Measurements from ENCODE around the gene IL6R. TPM values are rescaled to one million over a fixed set of nuclear protein-coding genes. Genes with fewer than 3 reads are reported as not detected.

IL6R gene
- total and polyA plus RNA-seq, 2 donors from 2014 or later, result 6.2 to 33.0 TPM

GRCh38 chr1:154433161-154433764, 28.1 kb downstream of the IL6R start:
- no peaks in the 10 kb centered on the region for H3K27me3 ChIP-seq (ENCODE audit: control insufficient read depth, insufficient read depth, low read length)
- FAIRE-seq (no peak), DNase-seq (no peak)
- H3K4me1 ChIP-seq (ENCODE audit: control insufficient read depth in 2 of 3, insufficient read depth in 2 of 3, low read depth in 1 of 3, low read length in 3 of 3), result peaks cover 0 to 15% (median 5%) of the 10 kb centered on the region in 3 donors
- no peak for TF ChIP-seq CTCF (IDR thresholded peaks at IDR 0.05; ENCODE audit: borderline replicate concordance, extremely low read depth, insufficient read depth)
- H3K27ac ChIP-seq (ENCODE audit: low read depth in 2 of 2, low read length in 2 of 2), result no peak overlapping the region
- H3K9me3 ChIP-seq (ENCODE audit: control insufficient read depth in 2 of 3, insufficient read depth in 1 of 3, low read length in 3 of 3), result no peaks in the 10 kb centered on the region
- H3K9ac ChIP-seq (ENCODE audit: low read length in 3 of 3), result peak overlapping the region in 1 of 3 donors; percentile 26
- H3K4me3 ChIP-seq (ENCODE audit: low read length in 3 of 3), result no peak overlapping the region
- H3K36me3 ChIP-seq (ENCODE audit: control insufficient read depth in 2 of 3, insufficient read depth in 3 of 3, low read length in 3 of 3), result peaks cover 0 to 3% (median 0%) of the 10 kb centered on the region in 3 donors
- intact Hi-C loops (cut with DNase I), result no loop called here

GRCh38 chr1:154434346-154435085, 29.4 kb downstream of the IL6R start:
- Histone ChIP-seq H3K27me3 (ENCODE audit: control insufficient read depth, insufficient read depth, low read length) (no peaks in the 10 kb centered on the region), H3K9me3 (ENCODE audit: control insufficient read depth in 2 of 3, insufficient read depth in 1 of 3, low read length in 3 of 3) (no peaks in the 10 kb centered on the region), H3K9ac (ENCODE audit: low read length in 3 of 3) (peak overlapping the region in 1 of 3 donors; percentile 35), H3K4me3 (ENCODE audit: low read length in 3 of 3) (no peak overlapping the region), H3K4me1 (ENCODE audit: control insufficient read depth in 2 of 3, insufficient read depth in 2 of 3, low read depth in 1 of 3, low read length in 3 of 3) (peaks cover 0 to 6% (median 3%) of the 10 kb centered on the region in 3 donors), H3K27ac (ENCODE audit: low read depth in 2 of 2, low read length in 2 of 2) (peak overlapping the region; percentile 1 to 67), H3K36me3 (ENCODE audit: control insufficient read depth in 2 of 3, insufficient read depth in 3 of 3, low read length in 3 of 3) (peaks cover 0 to 3% (median 0%) of the 10 kb centered on the region in 3 donors)
- intact Hi-C loops (cut with DNase I), result no loop called here
- DNase-seq (peak in 2 of 5 donors; percentile 23 to 89), FAIRE-seq (no peak)
- TF ChIP-seq CTCF (IDR thresholded peaks at IDR 0.05; ENCODE audit: borderline replicate concordance, extremely low read depth, insufficient read depth), result no peak

- DNase-seq, result no peak
- H3K4me3 ChIP-seq (ENCODE audit: low read length in 3 of 3), result no peak overlapping the region
- FAIRE-seq, result no peak
- H3K27me3 ChIP-seq (ENCODE audit: control insufficient read depth, insufficient read depth, low read length), result no peaks in the 10 kb centered on the region
- no peak overlapping the region for H3K9ac ChIP-seq (ENCODE audit: low read length in 3 of 3)
- TF ChIP-seq CTCF (IDR thresholded peaks at IDR 0.05; ENCODE audit: borderline replicate concordance, extremely low read depth, insufficient read depth), result no peak
- H3K36me3 ChIP-seq (ENCODE audit: control insufficient read depth in 2 of 3, insufficient read depth in 3 of 3, low read length in 3 of 3), result peaks cover 0 to 3% (median under 1%) of the 10 kb centered on the region in 3 donors
- intact Hi-C loops (cut with DNase I), result no loop called here
- no peak overlapping the region for H3K27ac ChIP-seq (ENCODE audit: low read depth in 2 of 2, low read length in 2 of 2)
- H3K9me3 ChIP-seq (ENCODE audit: control insufficient read depth in 2 of 3, insufficient read depth in 1 of 3, low read length in 3 of 3), result no peaks in the 10 kb centered on the region
- peaks cover 0 to 13% (median 2%) of the 10 kb centered on the region in 3 donors for H3K4me1 ChIP-seq (ENCODE audit: control insufficient read depth in 2 of 3, insufficient read depth in 2 of 3, low read depth in 1 of 3, low read length in 3 of 3)
Measured at GRCh38 chr1:154435599-154436200, 30.6 kb downstream of the IL6R start.
